GM19035 (cell line): ENCODE results near the gene PAAF1.

Experiments used
- ATAC-seq: cut with Tn5 transposase; IDR thresholded peaks from one replicate; pipeline ENCODE4 v1.9.1; 2021; ENCODE audit not compliant: unreplicated experiment

Gene PAAF1

DNA sequence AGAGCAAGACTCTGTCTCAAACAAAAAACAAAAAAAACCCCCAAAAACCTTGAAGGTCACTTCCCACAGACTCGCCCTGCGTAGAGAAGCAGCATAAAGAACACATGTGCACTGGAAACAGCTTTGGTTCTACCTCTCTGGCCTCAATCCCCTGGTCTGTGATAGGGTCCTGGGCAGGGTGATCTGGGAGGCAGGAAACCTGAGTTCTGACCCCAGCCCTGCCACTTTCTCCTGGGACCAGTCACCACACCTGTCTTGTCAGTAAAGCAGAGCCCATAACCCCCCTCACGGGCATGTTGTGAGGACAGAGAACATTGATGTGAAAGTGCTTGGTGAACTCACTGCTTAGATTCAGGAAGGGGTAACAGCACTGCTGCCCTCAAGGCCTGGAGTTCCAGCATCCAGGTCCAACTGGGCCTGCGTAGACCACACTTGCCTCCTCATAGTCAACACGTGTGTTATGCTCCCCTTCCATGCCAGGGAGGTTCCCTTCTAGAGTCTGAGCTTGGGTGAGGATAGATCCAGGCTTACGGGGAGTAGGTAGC is 94.4 kb downstream of the PAAF1 start:
- ATAC-seq = no peak

DNA sequence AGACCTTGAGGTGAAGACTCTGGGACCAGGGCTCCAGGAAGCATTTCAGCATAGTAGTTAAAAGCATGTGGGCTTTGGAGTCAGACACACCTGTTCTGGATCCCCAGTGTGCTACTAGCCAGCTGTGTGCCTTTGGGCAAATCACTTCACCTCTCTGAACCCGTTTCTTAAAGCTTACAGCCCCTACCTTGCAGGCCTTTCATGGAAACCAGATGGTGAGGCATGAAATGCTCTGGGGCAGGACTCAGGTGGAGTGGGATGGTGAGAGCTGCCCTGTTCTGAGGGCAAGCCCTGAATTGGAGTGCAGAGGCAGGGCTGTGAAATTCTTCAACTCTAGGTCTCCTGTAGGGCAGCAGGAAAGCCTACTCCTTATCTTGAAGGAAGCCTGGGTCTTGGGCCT is 95.4 kb downstream of the PAAF1 start:
- no peak for ATAC-seq

DNA sequence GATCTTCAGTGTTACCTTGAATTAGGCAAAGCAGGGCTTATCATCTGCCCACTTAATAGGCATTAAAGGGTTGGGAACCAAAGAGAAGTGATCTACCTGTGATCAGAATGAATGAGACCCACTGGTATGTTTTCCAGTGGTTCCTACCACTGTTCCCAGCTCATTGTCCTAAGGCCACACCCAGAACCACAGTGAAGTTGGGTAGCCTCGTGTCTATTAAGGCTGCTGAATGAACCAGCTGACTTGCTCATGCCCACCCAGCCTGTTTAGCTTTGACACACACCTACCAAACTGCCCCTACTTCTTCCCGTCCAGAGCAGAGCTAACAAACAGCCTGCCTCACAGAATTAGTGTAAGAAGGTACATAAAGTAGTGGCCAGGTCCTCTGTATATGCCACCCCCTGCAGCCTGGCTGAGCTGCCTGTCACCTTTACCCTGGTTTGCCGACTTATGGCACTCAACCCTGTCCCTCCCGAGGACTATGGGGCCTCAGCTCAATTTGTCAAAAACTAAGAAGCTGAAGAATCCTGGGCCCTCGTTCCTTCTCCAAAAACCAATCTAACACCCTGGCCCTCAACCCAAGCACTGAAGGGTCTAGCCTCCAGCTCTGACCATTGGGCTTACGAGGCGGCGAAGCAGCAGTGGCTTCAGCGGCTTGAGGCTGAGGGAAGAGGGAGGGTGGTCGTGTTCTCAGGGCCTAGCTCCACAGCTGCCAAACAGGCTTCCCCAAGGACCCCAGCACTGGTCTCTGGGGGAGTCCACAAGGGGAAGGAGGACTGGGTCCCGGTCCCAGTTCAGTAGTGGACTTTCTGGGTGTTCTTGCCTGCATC is 96.0 kb downstream of the PAAF1 start:
- no peak for ATAC-seq

DNA sequence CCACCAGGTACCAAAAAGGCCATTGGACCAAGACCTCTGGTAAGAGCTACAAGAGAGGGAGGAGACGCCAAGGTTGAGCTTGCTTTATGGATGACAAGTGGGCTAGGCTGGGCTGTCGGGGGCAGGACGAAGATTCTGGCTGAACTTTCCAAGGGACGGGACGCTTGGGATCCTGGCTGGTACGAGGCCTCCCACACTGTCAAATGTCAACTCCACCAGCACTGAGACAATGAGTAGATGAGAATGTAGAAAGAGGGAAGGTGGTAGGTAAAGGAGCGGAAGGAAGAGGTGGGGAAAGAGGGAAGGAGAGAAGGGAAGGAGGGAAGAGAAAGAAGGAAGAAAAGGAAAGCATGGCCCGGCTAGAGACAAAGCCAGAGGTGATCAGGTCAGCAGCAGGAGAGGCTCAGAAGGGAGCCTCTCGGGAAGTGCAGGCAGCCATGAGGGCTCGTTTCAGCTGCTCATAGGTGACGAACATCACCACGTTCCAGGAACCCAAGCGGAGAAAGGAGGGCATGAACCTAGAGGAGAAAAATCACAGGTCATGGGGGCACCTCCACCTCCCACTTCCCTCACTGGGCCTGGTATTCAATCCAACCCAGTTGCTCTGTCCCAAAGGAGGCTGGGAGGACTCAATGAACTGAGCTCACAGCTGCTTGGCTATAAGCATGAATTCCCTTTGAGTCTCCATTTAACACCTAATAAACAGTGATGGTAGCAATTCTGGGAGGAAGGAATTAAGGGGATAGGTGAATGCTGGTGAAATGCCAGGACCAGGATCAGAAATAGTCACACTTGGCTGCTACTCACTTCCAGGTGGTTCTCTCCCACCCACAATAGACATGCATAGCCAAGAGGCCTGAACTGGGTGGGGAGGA is 98.0 kb downstream of the PAAF1 start:
- no peak for ATAC-seq

DNA sequence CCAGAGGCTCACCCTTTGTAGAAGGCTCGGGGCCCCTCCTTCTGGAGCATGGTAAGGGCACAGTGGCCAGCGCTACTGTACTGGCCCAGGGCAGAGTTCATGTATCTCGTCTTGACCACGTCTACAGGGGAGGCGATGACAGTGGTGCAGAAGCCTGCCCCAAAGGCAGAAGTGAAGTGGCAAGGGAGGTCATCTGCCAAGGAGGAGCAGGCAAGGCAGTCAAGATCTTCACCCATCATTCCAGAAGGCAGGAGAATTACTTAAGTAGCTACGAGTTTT is 98.6 kb downstream of the PAAF1 start:
- no peak for ATAC-seq

DNA sequence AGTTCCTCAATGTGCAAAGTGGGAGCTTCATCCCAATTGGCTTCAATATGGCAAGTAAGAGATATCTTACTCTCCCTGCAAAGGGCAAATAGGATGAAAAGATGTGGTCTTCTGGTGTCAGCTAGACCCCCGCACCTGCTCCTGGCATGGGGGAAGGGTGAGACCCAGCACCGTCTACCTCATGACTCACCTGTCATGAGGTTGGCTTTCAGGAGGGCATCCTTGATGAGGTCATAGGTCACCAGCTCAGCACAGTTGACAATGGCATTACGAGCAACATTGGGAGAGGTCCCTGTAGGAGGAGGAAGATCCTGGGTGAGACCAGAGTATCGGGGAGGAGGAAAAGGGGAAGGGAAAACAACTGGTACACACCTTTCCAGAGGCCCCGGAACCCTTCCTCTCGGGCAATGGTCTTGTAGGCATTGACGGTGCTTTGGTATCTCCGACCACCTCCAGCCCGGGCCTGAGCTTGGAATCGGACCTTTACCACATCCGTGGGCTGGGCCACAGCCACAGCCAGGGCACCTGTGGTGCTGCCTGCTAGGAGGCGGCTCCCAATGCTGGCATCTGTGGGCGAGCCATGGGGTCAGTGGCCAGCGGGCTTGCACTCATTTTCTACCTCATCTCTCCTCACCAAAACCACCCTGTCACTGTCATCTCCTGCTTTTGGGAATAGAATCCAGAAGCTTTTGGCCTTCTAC is 99.8 kb downstream of the PAAF1 start:
- ATAC-seq = no peak

DNA sequence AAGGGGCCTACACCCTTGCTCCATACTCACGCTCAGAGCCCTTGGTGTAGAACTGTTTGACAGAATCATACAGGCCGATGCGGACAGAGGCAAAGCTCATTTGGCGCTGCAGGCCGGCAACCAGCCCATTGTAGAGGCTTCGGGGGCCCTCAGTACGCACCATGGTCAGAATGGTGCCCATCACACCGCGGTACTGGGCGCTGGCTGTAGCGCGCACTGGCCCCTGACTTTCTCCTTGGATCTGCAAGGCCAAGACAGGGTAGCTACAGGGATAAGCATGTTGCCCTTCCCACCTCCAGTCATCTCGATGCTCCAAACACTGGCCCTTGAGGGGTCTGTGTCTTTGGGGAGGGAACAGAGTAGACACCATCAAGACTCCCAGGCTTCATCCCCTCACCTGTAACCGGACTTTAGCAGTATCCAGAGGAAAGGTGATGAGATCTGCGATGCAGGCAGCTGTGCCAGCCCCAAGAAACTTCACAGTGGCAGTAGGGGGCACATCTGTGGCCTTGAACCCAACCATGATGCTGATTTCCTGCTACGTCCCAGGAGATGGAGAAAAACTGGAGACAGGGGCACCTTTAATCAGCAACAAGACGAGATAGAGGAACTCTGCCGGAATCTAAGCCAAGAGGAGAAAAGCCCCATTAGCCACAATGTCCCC is 101.2 kb downstream of the PAAF1 start:
- no peak for ATAC-seq

DNA sequence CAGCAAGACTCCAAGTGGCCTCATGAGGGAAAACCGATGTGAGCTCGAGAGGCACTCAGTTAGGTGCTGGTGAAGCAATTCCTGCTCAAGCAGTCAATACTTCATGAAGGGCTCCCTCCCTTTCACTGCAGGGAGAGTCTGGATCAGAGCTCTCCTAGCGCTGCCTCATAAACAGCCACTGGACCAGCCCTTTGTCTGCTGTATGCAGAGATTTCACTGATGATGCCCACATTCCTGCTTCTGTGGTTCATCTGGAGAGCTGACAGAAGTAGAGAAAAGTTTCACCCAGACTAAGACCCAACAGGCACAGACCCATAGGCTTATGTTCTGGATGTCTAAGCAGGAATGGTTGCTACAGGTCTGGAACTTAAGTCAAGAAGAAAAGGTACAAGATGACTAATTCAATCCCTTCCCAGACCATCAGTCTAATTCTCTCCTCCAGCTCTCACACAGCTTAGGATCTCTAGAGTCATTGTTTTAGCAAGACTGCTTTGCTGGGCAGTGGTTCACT is 101.8 kb downstream of the PAAF1 start:
- no peak for ATAC-seq

DNA sequence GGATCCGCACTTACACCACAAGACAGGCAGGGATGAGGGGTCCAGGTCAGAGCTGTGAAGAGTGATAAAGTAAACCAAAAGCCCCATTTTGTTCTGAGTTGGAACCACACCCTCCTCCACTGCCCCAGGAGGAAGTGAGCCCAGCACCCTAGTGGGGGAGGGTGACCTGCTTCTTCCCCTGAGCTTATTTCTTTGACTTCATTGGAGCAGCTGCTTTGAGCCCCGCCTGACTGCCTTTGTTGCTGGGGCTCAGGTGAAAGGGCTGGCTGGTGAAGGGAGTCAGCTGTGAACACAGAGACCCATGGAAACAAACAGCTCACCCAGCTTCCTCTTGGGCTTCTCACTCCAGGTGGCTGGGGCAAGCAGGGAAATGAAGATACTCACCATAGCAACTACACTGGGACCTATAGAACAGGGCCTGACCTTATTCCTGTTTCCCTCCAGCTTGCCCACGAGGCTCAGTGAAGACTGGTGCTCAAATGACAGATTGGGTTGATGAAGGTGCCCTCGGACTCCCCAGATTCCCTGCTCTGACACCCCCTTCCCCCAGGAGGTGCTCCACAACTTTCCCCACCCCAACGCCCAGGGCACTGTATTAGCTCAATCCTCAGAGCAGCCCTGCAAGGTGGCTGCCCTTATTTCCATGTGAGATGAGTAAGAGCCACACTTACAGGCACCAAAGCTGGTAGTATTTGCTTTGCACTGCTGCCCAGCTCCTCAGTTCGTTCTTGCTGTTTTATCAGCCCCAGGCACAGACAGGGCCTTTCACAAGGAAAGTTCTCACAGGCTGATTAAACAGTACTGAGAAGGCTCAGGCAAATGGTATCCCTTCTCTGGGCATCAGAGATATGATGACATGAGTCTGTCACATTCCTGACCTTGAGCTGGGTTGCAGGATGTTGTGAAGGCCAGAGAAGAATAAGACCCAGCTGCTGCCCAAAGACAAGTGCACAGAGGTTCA is 103.5 kb downstream of the PAAF1 start:
- ATAC-seq = no peak
